Activated naive CD8-positive, alpha-beta T cell treated with anti-CD3 and anti-CD28 coated beads for 36 hours (primary cell): Measurements from ENCODE around the gene OVOL3. TPM values are rescaled to one million over a fixed set of nuclear protein-coding genes. Genes with fewer than 3 reads are reported as not detected.

Source experiments
- DNase-seq: peaks from one replicate; pipeline ENCODE4 v3.0.0; 2021
- H3K27ac Mint-ChIP-seq: one replicate; pipeline ENCODE4 v1.8.0; 2022; ENCODE audit warnings: mild to moderate bottlenecking, moderate library complexity, mixed read lengths
- H3K27me3 Mint-ChIP-seq: one replicate; pipeline ENCODE4 v1.8.0; 2022; ENCODE audit warnings: mild to moderate bottlenecking, mixed read lengths
- H3K36me3 Mint-ChIP-seq: one replicate; pipeline ENCODE4 v1.8.0; 2021; ENCODE audit warnings: mild to moderate bottlenecking, mixed read lengths
- H3K4me1 Mint-ChIP-seq: one replicate; pipeline ENCODE4 v1.8.0; 2021; ENCODE audit warnings: mixed read lengths
- H3K4me3 Mint-ChIP-seq: one replicate; pipeline ENCODE4 v1.8.0; 2022; ENCODE audit warnings: mild to moderate bottlenecking, moderate library complexity, mixed read lengths
- H3K9me3 Mint-ChIP-seq: one replicate; pipeline ENCODE4 v1.8.0; 2022; ENCODE audit warnings: mixed read lengths
- total RNA-seq, 2 experiments: library from RNA; stranded (reverse); gene quantifications; one replicate each; pipeline ENCODE4 v1.2.3, GENCODE V29; 2021

The OVOL3 gene
- total RNA-seq, 2 experiments from 2014 or later, result not detected

DNA sequence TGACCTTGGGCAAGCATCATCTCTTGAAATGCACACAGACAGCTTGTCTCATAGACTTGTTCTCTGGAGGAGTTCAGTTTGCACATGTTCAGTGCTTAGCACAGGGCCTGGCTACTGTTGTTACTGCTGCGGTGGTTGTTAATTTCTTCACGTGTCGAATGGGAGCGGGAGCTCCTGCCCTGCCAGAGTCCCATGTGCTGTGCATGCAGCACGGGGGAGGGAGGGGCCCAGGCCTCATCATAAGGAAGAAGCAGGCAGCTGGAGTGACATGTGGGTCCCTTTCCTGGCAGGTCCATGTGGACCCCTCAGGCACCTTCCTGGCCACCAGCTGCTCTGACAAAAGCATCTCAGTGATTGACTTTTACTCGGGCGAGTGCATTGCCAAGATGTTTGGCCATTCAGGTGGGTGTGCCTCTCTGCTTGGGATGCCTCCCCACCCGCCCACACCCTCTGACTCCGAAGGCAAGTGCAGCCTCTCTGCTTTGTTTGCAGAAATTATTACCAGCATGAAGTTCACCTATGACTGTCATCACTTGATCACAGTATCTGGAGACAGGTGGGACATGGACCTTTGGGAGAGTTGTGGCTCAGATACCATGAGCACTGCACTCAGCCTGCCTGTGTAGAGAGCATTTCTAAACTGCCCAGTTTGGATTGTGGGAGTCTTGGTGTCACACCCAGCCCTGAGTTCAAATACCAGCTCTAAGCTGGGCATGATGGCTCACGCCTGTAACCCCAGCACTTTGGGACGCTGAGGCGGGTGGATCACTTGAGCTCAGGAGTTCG is 19.8 kb upstream of the OVOL3 start:
- Mint-ChIP-seq H3K9me3 (no peaks in the 10 kb centered on the region), H3K27ac (no peak overlapping the region), H3K4me1 (peaks cover 15% of the 10 kb centered on the region), H3K27me3 (no peaks in the 10 kb centered on the region), H3K4me3 (no peak overlapping the region), H3K36me3 (peaks cover 38% of the 10 kb centered on the region)
- no peak for DNase-seq

DNA sequence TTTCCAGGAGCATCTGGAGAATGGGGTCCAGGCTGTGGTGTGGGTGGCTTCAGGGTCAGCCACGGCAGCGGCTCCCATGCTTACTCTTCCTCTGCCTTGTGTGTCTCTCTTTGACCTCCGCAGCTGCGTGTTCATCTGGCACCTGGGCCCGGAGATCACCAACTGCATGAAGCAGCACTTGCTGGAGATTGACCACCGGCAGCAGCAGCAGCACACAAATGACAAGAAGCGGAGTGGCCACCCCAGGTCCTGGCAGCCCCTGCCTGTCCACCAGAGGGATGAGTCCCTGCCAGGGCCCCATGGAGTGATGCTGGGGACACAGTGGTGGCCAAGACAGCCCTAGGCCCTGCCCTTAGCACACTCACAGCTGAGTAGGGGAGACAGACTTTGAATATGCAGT is 18.4 kb upstream of the OVOL3 start:
- Mint-ChIP-seq H3K27ac (peak overlapping the region; percentile 34), H3K4me3 (no peak overlapping the region), H3K36me3 (peaks cover 38% of the 10 kb centered on the region), H3K4me1 (peaks cover 15% of the 10 kb centered on the region), H3K27me3 (no peaks in the 10 kb centered on the region), H3K9me3 (no peaks in the 10 kb centered on the region)
- DNase-seq, result no peak

DNA sequence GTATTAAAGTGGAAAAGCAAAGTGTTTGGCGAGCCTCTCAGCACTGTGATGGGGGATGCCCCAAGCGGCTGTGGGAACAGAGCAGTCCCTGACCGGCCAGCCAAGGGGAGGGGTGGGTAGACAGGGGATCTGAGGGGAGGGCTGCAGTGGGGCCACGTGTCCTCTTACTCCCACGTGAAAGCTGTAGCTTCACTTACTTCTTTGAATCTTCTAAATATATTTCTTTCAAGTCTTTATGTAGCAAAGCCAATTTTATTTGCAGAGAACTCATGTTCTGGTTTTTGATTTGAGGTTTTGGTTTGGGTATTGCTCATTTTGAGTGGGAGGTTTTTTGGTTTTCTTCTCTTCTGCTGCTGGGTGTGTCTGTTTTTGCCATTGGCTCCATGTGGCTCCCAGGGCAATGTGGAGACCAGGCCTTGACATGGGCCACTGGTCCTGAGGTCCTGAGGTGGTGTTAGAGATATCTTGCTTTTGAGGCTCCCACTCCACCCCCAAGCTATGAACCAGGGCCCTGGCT is 17.7 kb upstream of the OVOL3 start:
- Mint-ChIP-seq H3K36me3 (peaks cover 35% of the 10 kb centered on the region), H3K27ac (peak overlapping the region; percentile 34), H3K4me3 (no peak overlapping the region), H3K4me1 (peaks cover 15% of the 10 kb centered on the region), H3K9me3 (no peaks in the 10 kb centered on the region), H3K27me3 (no peaks in the 10 kb centered on the region)
- DNase-seq, result peak; percentile 43

DNA sequence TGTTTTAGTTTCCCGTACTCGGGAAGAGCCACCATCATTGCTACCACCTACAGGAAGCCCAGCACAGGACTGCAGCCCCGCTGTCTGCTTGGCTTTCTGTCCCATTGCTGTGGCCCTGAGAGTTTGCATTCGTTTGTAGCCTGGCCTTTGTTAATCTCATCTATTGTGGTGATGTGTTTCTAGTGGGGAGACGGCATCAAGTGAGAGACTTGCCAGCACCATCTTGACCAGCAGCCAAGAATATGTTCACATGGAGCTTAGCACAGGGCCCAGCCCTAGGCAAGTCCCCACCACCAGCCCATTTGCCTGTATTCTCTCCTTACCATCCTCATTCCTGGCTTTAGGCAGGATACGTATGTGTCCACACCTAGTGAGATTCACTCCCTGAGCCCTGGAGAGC is 17.3 kb upstream of the OVOL3 start:
- H3K36me3 Mint-ChIP-seq, result peaks cover 40% of the 10 kb centered on the region
- DNase-seq, result no peak
- H3K27me3 Mint-ChIP-seq, result no peaks in the 10 kb centered on the region
- H3K4me1 Mint-ChIP-seq, result peaks cover 15% of the 10 kb centered on the region
- H3K4me3 Mint-ChIP-seq, result no peak overlapping the region
- no peaks in the 10 kb centered on the region for H3K9me3 Mint-ChIP-seq
- peak overlapping the region; percentile 34 for H3K27ac Mint-ChIP-seq

DNA sequence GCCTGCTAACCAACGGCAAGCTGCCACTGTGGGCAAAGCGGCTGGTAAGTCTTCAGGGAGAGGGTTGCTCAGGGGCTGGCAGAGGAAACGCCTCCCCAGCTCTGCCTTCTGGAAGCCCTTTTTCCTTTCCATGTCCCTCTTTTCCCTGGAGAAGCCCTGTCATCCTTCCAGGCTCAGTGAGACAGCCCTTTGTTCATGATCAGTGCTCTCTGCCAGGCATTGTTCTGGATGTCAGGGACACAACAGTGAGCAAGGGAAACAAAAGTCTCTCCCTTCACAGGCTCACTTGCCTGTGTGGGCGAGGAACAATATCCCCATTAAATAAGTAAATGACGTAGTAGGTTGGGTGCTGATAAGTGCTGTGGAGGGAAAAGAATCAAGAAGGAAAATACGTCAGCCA is 13.9 kb upstream of the OVOL3 start:
- no peak for DNase-seq
- Mint-ChIP-seq H3K4me3 (no peak overlapping the region), H3K9me3 (no peaks in the 10 kb centered on the region), H3K36me3 (peaks cover 31% of the 10 kb centered on the region), H3K4me1 (peaks cover 15% of the 10 kb centered on the region), H3K27ac (no peak overlapping the region), H3K27me3 (no peaks in the 10 kb centered on the region)

DNA sequence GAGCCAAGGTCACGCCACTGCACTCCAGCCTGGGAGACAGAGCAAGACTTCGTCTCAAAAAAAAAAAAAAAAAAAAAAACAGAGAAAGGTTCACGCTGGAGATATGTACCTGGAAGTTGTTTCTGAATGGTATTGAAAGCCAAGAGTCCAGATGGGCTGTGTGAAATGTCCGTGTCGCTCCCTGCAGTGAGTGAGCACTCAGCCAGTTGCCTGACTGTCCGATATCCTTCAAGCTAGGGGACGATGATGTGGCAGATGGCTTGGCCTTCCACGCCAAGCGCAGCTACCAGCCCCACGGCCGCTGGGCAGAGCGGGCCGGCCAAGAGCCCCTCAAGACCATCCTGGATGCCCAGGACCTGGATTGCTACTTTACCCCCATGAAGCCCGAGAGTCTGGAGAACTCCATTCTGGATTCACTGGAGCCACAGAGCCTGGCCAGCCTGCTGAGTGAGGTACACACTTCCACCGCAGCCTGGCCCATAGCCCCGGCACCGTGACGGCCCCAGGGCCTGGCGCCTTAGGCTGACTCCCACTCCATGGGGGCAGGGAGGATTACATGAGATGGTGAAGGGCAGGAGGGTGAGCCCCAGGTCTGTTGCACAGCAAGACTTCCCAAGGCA is 11.7 kb upstream of the OVOL3 start:
- no peak overlapping the region for H3K27ac Mint-ChIP-seq
- H3K36me3 Mint-ChIP-seq, result peaks cover 18% of the 10 kb centered on the region
- no peaks in the 10 kb centered on the region for H3K27me3 Mint-ChIP-seq
- H3K9me3 Mint-ChIP-seq, result no peaks in the 10 kb centered on the region
- H3K4me1 Mint-ChIP-seq, result no peaks in the 10 kb centered on the region
- no peak overlapping the region for H3K4me3 Mint-ChIP-seq
- DNase-seq, result no peak

DNA sequence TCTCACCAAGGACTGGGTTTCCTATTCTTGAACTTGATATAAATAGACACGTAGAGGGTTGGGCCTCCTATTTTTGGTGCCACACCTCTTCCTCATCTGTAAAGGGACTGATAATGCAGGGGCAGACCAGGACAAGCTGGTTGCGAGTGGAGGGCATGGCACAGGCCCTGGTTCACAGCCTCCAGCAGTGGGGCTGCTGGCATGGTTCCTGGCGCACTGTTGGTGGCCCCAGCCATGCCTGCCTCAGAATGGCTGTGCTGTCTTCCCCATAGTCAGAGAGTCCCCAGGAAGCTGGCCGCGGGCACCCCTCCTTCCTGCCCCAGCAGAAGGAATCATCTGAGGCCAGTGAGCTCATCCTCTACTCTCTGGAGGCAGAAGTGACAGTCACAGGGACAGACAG is 10.5 kb upstream of the OVOL3 start:
- H3K27me3 Mint-ChIP-seq, result no peaks in the 10 kb centered on the region
- DNase-seq, result no peak
- no peaks in the 10 kb centered on the region for H3K4me1 Mint-ChIP-seq
- H3K9me3 Mint-ChIP-seq, result no peaks in the 10 kb centered on the region
- no peak overlapping the region for H3K4me3 Mint-ChIP-seq
- peaks cover 13% of the 10 kb centered on the region for H3K36me3 Mint-ChIP-seq
- H3K27ac Mint-ChIP-seq, result no peak overlapping the region

DNA sequence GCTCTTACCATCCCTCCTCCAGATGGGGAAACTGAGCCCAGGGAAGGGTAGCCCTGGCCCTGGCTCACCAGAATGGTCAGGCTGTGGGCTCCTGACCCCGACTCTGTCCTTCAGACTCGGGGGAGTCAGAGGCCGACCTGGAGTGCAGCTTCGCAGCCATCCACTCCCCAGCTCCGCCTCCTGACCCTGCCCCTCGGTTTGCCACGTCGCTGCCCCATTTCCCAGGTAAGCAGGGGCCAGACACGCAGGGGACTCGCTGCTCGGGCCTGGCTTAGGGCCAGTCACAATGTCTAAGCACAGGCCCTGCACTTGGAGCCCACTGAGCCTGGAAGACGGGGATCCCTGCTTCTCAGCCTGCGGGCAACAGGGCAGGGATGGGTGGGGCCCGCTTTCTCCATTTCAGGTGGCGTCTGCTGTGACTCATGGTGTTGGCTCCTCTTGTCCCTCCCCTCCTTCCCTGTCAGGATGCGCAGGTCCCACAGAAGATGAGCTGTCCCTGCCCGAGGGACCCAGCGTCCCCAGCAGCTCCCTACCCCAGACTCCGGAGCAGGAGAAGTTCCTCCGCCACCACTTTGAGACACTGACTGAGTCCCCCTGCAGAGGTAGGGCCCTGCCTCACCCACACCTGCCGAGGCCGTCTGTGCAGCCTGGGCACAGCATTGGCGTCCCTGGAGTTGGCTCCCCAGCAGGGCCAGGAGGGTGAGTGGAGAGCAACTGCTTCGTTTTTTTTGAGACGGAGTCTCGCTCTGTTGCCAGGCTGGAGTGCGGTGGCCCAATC is 9.2 kb upstream of the OVOL3 start:
- Mint-ChIP-seq H3K4me1 (no peaks in the 10 kb centered on the region), H3K9me3 (no peaks in the 10 kb centered on the region), H3K27me3 (no peaks in the 10 kb centered on the region), H3K4me3 (no peak overlapping the region), H3K36me3 (peaks cover 11% of the 10 kb centered on the region), H3K27ac (no peak overlapping the region)
- DNase-seq, result no peak

DNA sequence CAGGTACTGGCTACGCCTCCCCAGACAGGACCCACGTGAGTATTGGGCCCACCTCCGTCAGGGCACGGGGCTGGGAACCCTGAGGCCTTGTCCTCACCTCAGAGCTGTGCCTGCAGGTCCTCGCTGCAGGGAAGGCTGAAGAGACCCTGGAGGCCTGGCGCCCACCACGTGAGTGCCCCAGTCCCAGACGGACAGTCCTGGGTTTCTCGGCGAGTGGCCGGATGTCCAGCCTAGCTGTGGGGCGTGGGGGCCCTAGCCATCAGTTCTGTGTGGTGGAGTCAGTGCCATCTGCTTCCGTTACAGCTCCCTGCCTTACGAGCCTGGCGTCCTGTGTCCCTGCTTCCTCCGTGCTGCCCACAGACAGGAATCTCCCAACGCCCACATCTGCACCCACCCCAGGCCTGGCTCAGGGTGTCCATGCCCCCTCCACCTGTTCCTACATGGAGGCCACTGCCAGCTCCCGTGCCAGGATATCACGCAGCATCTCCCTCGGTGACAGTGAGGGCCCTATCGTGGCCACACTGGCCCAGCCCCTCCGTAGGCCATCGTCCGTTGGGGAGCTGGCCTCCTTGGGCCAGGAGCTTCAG is 7.8 kb upstream of the OVOL3 start:
- H3K4me1 Mint-ChIP-seq, result no peaks in the 10 kb centered on the region
- DNase-seq, result no peak

DNA sequence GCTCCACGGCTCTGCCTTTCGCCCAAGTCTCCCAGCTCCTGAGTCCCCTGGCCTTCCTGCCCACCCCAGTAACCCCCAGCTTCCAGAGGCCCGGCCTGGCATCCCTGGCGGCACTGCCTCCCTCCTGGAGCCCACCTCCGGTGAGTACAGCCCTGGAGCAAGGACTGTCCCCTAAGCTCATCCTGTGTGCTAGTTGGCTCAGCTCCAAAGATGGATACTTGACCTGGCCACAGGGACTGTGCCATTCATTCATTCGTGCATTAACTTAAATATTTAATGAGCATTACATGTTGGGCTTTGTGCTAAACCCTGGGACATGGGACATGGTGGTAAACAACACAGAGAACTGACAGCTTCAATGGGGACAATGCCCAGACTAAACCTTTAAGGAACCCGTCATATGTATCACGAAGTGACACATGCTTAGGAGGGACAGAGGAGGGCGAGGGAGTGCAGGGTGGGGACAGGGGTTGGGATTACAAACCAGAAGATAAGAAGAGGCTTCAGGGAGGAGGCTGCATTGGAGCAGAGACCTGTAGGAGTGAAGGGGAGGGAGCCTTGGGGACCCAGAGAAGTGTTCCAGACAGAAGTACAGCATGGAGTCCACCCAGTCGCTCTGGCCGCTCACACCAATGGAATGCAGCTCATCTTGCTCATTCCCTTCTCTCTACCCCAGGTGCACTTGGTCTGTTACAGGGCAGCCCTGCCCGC is 6.9 kb upstream of the OVOL3 start:
- DNase-seq, result no peak
- no peaks in the 10 kb centered on the region for H3K9me3 Mint-ChIP-seq
- H3K4me1 Mint-ChIP-seq, result no peaks in the 10 kb centered on the region
- no peak overlapping the region for H3K4me3 Mint-ChIP-seq
- H3K36me3 Mint-ChIP-seq, result peaks cover 3% of the 10 kb centered on the region
- no peak overlapping the region for H3K27ac Mint-ChIP-seq
- H3K27me3 Mint-ChIP-seq, result no peaks in the 10 kb centered on the region

More for the DNA sequence above, 7.8 kb upstream of the OVOL3 start:
- Mint-ChIP-seq H3K36me3 (peaks cover 5% of the 10 kb centered on the region), H3K27me3 (no peaks in the 10 kb centered on the region), H3K9me3 (no peaks in the 10 kb centered on the region), H3K4me3 (no peak overlapping the region), H3K27ac (no peak overlapping the region)

DNA sequence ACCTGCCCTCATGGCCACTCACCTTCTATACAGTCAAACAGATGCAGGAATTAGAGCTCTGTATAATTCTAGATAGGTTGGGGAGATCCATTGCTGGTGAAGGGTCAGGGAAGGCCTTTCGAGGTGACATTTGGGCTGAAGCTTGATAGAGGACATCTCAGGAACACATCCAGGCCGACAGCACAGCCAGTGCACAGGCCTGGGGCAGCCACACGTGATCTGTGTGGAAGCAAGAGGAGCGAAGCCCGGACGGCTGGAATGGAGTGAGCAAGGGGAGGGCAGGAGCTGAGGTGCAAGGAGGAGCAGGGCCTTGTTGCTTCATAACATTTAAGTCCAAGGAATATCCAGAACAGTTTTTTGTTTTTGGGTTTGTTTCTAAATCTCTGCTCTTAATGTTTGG is 4.5 kb upstream of the OVOL3 start:
- Mint-ChIP-seq H3K4me1 (no peaks in the 10 kb centered on the region), H3K27me3 (no peaks in the 10 kb centered on the region), H3K27ac (no peak overlapping the region), H3K4me3 (no peak overlapping the region), H3K9me3 (no peaks in the 10 kb centered on the region), H3K36me3 (peaks cover 5% of the 10 kb centered on the region)
- DNase-seq, result no peak

DNA sequence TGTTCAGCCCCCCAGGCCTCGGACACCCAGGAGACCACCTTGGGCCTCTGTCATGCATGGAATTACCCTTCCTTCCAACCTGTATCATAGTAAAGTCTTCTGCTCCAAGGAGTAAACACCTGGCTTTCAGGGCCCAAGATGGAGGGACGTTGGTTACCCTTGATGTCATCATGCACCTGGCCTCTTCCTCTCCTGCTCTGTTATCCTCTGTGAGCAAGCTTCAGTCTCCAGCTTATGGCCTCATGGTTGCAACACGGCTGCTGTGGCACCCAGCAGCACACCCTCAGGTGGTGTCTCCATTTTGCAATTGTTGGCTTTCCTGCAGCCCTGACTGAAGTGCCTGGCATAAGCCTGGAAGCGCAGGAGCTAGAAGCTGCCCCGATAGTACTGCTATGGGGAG is 4.0 kb upstream of the OVOL3 start:
- peaks cover 5% of the 10 kb centered on the region for H3K36me3 Mint-ChIP-seq
- H3K27ac Mint-ChIP-seq, result no peak overlapping the region
- no peaks in the 10 kb centered on the region for H3K4me1 Mint-ChIP-seq
- no peak for DNase-seq
- no peaks in the 10 kb centered on the region for H3K9me3 Mint-ChIP-seq
- H3K4me3 Mint-ChIP-seq, result no peak overlapping the region
- H3K27me3 Mint-ChIP-seq, result no peaks in the 10 kb centered on the region

DNA sequence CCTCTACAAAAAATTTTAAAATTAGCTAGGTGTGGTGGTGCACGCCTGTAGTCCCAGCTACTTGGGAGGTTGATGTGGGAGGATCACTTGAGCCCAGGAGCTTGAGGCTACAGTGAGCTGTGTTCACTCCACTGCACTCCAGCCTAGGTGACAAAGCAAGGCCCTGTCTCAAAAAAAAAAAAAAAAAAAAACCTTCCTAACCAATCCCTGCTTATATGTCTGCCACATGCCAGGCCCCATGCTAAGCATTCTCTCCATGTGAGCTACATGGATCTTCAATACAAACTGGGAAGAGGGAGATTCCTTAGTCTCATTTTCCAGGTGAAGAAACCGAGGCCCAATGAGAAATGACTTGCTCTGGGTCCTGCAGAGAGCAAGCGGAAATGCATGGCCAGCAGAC is 2.3 kb upstream of the OVOL3 start:
- H3K9me3 Mint-ChIP-seq, result no peaks in the 10 kb centered on the region
- H3K27ac Mint-ChIP-seq, result no peak overlapping the region
- H3K27me3 Mint-ChIP-seq, result no peaks in the 10 kb centered on the region
- H3K36me3 Mint-ChIP-seq, result peaks cover 13% of the 10 kb centered on the region
- DNase-seq, result no peak
- H3K4me3 Mint-ChIP-seq, result no peak overlapping the region
- peaks cover 7% of the 10 kb centered on the region for H3K4me1 Mint-ChIP-seq

DNA sequence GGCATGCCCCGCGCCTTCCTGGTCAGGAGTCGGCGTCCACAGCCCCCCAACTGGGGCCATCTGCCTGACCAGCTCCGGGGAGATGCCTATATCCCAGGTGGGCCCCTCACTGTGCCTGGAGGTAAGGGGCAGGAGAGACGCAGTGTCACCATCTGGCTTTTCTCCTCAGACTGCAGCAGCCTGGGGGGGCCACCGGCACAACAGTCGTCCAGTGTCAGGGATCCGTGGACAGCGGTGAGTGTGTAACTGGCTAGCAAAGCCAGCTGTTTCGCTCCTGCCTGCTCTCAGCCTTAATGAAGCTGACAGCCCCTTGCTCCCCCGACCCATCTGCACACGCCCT is 227 bp downstream of the OVOL3 start:
- H3K36me3 Mint-ChIP-seq, result peaks cover 18% of the 10 kb centered on the region
- H3K4me1 Mint-ChIP-seq, result peaks cover 20% of the 10 kb centered on the region
- peaks cover 6% of the 10 kb centered on the region for H3K27me3 Mint-ChIP-seq
- DNase-seq, result no peak
- H3K4me3 Mint-ChIP-seq, result no peak overlapping the region
- H3K9me3 Mint-ChIP-seq, result no peaks in the 10 kb centered on the region
- H3K27ac Mint-ChIP-seq, result no peak overlapping the region
